GM23248 (cell line): ENCODE data around the gene KRTDAP.

ENCODE experiments used
- EZH2 ChIP-seq: fragments of 200-600 bp; sonication (generic); IDR thresholded peaks from 2 replicates; pipeline ENCODE4 v1.6.1; 2018; ENCODE audit warnings: antibody characterized with exemption, mild to moderate bottlenecking; ENCODE audit not compliant: insufficient read depth, poor library complexity, severe bottlenecking
- EZH2phosphoT487 ChIP-seq: fragments of 200-600 bp; sonication (generic); IDR thresholded peaks from 2 replicates; pipeline ENCODE4 v1.6.1; 2018; ENCODE audit warnings: antibody characterized with exemption, moderate library complexity, mild to moderate bottlenecking, low read depth; ENCODE audit not compliant: insufficient read depth

DNA sequence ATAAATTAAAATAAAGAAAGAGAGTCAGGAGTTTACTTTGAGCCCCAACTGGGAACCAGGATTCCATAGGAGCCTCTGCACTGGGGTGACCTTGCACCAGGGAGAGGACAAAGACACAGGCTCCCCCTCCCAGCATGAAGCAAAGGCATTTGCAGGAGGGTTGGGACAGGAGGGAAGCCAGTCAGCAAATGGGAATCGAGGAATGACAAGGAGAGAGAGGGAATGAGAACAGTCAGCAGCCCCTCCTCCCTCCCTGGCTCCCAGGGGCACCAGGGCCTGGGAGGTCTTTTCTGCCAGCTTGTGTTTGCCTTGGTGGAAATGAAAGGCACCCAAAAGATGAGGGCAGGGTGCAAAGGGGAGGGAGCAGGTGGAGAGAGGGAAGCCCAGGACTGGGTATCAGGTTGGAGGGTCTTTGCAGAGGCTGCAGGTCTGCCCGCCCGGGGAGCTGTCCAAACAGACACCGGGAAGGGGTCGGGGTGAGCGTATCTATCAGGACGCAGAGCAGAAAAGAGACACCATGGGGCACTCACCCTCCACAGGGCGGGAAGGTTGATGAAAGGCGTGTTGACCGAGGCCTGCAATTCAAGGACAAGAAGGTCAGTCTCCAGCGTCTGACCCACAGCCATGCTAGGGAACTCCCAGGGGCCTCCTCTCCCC is 34.0 kb upstream of the KRTDAP start:
- TF ChIP-seq EZH2 (no peak), EZH2phosphoT487 (no peak)
